Body of pancreas (tissue), 4 donors: ENCODE results near the gene ELOVL6.

ENCODE experiments used
- POLR2A ChIP-seq, 3 donors: fragments of 450-650 bp; IDR thresholded peaks; one replicate each; pipeline ENCODE4 v1.6.1; 2016; ENCODE audit warnings: antibody characterized with exemption in 3 of 3, mild to moderate bottlenecking in 2 of 3
- TF ChIP-seq, protein P1 (sequence below), 7 experiments: fragments of 450-650 bp in 4 of 7; fragments of 200-600 bp in 3 of 7; sonication (generic) in 3 of 7; IDR thresholded peaks; one replicate each; pipeline ENCODE4 v1.5.1; 2016 to 2019; ENCODE audit warnings: antibody characterized with exemption in 7 of 7

DNA sequence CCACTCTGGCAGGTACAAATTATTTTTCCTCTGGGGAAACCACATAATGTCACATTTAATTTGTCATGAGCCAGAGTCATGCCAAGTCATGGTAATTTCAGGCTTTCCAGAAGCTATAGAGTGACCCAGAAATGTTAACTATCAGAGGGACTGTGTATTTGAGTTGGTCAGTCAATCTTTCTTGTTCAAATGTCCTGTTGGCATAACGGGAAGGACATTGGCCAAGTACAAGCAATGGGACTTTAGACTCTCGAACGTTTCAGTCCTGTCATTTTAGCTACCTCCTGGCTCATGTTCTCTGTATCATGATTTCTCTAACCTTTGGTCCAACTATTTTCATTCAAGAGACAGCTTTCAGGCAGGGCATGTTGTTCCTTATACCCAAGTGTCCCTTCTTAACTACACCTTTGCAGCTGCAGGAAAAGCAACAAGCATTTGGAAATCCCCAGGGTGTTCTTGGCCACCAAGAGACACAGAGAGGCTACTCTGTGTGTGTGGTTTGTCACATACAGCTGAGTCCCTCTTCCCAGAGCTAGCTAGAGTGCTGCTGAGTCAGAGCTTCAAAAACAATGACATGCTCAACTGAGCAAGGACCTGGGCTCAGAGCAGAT is 143.2 kb downstream of the ELOVL6 start:
- TF ChIP-seq, protein P1, sequence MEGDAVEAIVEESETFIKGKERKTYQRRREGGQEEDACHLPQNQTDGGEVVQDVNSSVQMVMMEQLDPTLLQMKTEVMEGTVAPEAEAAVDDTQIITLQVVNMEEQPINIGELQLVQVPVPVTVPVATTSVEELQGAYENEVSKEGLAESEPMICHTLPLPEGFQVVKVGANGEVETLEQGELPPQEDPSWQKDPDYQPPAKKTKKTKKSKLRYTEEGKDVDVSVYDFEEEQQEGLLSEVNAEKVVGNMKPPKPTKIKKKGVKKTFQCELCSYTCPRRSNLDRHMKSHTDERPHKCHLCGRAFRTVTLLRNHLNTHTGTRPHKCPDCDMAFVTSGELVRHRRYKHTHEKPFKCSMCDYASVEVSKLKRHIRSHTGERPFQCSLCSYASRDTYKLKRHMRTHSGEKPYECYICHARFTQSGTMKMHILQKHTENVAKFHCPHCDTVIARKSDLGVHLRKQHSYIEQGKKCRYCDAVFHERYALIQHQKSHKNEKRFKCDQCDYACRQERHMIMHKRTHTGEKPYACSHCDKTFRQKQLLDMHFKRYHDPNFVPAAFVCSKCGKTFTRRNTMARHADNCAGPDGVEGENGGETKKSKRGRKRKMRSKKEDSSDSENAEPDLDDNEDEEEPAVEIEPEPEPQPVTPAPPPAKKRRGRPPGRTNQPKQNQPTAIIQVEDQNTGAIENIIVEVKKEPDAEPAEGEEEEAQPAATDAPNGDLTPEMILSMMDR (IDR thresholded peaks at IDR 0.05), result no peak
- no peak for TF ChIP-seq POLR2A (IDR thresholded peaks at IDR 0.05)
